ENCODE measurements around the gene GID4. TPM values are rescaled to one million over a fixed set of nuclear protein-coding genes. Genes with fewer than 3 reads are reported as not detected.

The GID4 gene
- total RNA-seq: 6.8 and 7.3 TPM in 2 replicates

GRCh38 chr17:18038861-18039534 lies at the start of gene GID4, which contains the start of gene ATPAF2:
TSS of gene GID4 (plus strand) at chr17:18039408. CDS start at chr17:18039465, 57 bp downstream.
TSS of gene ATPAF2 (minus strand) at chr17:18039168. CDS start at chr17:18039013, 155 bp downstream.
- POLR2A ChIA-PET: interaction anchor here (0.9 to 1.7 kb wide), 2 partner anchors 66 to 313 kb away, joined by 3 to 7 read pairs; partner anchors contain the start of genes DRC3 and TOM1L2
- CTCF ChIA-PET: interaction anchor here (1.0 to 1.1 kb wide), 2 partner anchors 289 to 359 kb away, joined by 3 to 4 read pairs; no protein-coding TSS in a partner anchor
- TF ChIP-seq, protein P1, sequence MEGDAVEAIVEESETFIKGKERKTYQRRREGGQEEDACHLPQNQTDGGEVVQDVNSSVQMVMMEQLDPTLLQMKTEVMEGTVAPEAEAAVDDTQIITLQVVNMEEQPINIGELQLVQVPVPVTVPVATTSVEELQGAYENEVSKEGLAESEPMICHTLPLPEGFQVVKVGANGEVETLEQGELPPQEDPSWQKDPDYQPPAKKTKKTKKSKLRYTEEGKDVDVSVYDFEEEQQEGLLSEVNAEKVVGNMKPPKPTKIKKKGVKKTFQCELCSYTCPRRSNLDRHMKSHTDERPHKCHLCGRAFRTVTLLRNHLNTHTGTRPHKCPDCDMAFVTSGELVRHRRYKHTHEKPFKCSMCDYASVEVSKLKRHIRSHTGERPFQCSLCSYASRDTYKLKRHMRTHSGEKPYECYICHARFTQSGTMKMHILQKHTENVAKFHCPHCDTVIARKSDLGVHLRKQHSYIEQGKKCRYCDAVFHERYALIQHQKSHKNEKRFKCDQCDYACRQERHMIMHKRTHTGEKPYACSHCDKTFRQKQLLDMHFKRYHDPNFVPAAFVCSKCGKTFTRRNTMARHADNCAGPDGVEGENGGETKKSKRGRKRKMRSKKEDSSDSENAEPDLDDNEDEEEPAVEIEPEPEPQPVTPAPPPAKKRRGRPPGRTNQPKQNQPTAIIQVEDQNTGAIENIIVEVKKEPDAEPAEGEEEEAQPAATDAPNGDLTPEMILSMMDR (IDR thresholded peaks at IDR 0.05): no peak
- peaks cover 54% of the 10 kb centered on the region for H3K4me1 Mint-ChIP-seq
- intact Hi-C loops (cut with micrococcal nuclease): loop anchor here (1.0 to 10.0 kb wide), 11 partner anchors 48 to 734 kb away; partner anchors contain the start of genes ALKBH5, DRC3, DRG2 and NT5M
- ATAC-seq (ENCODE audit: low read depth) (peak; percentile 87), DNase-seq (peak; percentile 99)
- peaks cover 14% of the 10 kb centered on the region for H3K36me3 Mint-ChIP-seq (ENCODE audit: low read depth)
- H3K27ac Mint-ChIP-seq: peak within 1 kb of the TSS; percentile 92
- no peaks in the 10 kb centered on the region for H3K9me3 Mint-ChIP-seq
- H3K27me3 Mint-ChIP-seq: no peaks in the 10 kb centered on the region
- H3K4me3 Mint-ChIP-seq: peak within 1 kb of the TSS; percentile 94

DNA sequence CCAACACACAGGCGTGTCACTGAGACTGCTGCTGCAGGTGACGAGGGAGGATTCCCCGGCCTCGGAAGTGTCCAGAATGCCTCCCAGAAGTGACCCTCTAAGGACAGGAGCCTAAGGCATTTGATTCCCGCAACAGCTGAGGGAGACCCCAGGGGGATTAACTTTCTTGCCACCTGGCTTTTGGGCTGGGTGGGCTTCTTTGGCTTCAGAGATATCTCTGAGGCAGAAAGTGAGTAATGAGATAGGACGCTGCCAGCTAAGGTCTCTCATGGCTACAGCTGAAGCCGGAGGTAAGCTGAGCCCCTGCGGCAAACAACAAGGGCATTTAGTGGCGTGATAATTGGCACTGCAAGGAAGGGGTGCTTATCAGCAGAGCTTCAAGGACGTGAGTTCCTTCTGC lies 49.6 kb upstream of the GID4 start:
- H3K4me3 Mint-ChIP-seq: no peak overlapping the region
- ChIA-PET CTCF (no interaction called here), POLR2A (no interaction called here)
- ATAC-seq (ENCODE audit: low read depth): no peak
- H3K4me1 Mint-ChIP-seq: no peaks in the 10 kb centered on the region
- H3K36me3 Mint-ChIP-seq (ENCODE audit: low read depth): no peaks in the 10 kb centered on the region
- intact Hi-C loops (cut with micrococcal nuclease): loop anchor here (5.0 kb wide), 1 partner anchor 43 kb away; no protein-coding TSS in a partner anchor
- no peak for DNase-seq
- H3K9me3 Mint-ChIP-seq: no peaks in the 10 kb centered on the region
- no peaks in the 10 kb centered on the region for H3K27me3 Mint-ChIP-seq
- H3K27ac Mint-ChIP-seq: no peak overlapping the region
- TF ChIP-seq, protein P1 (IDR thresholded peaks at IDR 0.05): no peak

- H3K27me3 Mint-ChIP-seq: no peaks in the 10 kb centered on the region
- ChIA-PET CTCF (no interaction called here), POLR2A (no interaction called here)
- DNase-seq (no peak), ATAC-seq (ENCODE audit: low read depth) (no peak)
- H3K4me1 Mint-ChIP-seq: no peaks in the 10 kb centered on the region
- H3K9me3 Mint-ChIP-seq: no peaks in the 10 kb centered on the region
- H3K4me3 Mint-ChIP-seq: no peak overlapping the region
- intact Hi-C loops (cut with micrococcal nuclease): loop anchor here (5.0 kb wide), 1 partner anchor 42 kb away; no protein-coding TSS in a partner anchor
- no peak overlapping the region for H3K27ac Mint-ChIP-seq
- TF ChIP-seq, protein P1 (IDR thresholded peaks at IDR 0.05): no peak
- H3K36me3 Mint-ChIP-seq (ENCODE audit: low read depth): no peaks in the 10 kb centered on the region
Measured at GRCh38 chr17:17990282-17990681, 48.9 kb upstream of the GID4 start.

DNA sequence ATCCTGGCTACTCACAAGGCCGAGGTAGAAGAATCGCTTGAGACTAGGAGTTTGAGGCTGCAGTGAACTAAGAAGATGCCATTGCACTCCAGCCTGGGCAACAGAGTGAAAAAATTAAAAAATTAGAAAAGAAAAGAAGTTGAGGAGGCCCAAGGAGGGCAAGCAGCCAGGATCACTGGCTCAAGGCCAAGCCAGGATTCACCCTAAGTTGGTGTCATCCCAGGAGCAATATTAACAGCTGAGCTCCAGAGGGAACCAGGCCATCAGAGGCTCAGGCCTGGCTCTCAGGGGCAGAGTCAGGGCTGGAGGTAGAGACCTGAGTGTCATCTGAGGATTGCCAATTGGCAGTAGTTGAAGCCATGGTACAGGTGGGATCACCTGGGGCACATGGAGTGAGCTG lies 45.8 kb upstream of the GID4 start:
- no peaks in the 10 kb centered on the region for H3K4me1 Mint-ChIP-seq
- ATAC-seq (ENCODE audit: low read depth) (no peak), DNase-seq (no peak)
- H3K9me3 Mint-ChIP-seq: no peaks in the 10 kb centered on the region
- no peak overlapping the region for H3K27ac Mint-ChIP-seq
- no peaks in the 10 kb centered on the region for H3K27me3 Mint-ChIP-seq
- TF ChIP-seq, protein P1 (IDR thresholded peaks at IDR 0.05): no peak
- H3K36me3 Mint-ChIP-seq (ENCODE audit: low read depth): no peaks in the 10 kb centered on the region
- intact Hi-C loops (cut with micrococcal nuclease): loop anchor here (5.0 kb wide), 1 partner anchor 39 kb away; no protein-coding TSS in a partner anchor
- ChIA-PET CTCF (no interaction called here), POLR2A (no interaction called here)
- no peak overlapping the region for H3K4me3 Mint-ChIP-seq

- TF ChIP-seq, protein P1 (IDR thresholded peaks at IDR 0.05): no peak
- no peak for DNase-seq
- POLR2A ChIA-PET: no interaction called here
- H3K27me3 Mint-ChIP-seq: no peaks in the 10 kb centered on the region
- intact Hi-C loops (cut with micrococcal nuclease): loop anchor here (5.0 kb wide), 1 partner anchor 38 kb away; no protein-coding TSS in a partner anchor
- H3K4me3 Mint-ChIP-seq: no peak overlapping the region
- H3K9me3 Mint-ChIP-seq: no peaks in the 10 kb centered on the region
- no peak for ATAC-seq (ENCODE audit: low read depth)
- CTCF ChIA-PET: no interaction called here
- no peak overlapping the region for H3K27ac Mint-ChIP-seq
- H3K4me1 Mint-ChIP-seq: no peaks in the 10 kb centered on the region
- H3K36me3 Mint-ChIP-seq (ENCODE audit: low read depth): no peaks in the 10 kb centered on the region
Measured at GRCh38 chr17:17993852-17994251, 45.4 kb upstream of the GID4 start.

All from activated B cell treated with CpG ODN at 0.5 μM for 24 hours (primary cell).